HG03135 (cell line): ENCODE measurements around the gene NOS1AP.
A peak's percentile ranks its signal among the peaks of the same experiment; 100 is the strongest.
"Not testable (repeated sequence)": the region's sequence is repeated elsewhere in the genome, so short reads cannot be mapped to it uniquely, and the experiment has no call there.

ENCODE experiments used
- ATAC-seq: cut with Tn5 transposase; IDR thresholded peaks from one replicate; pipeline ENCODE4 v1.9.1; 2021; ENCODE audit warnings: mild to moderate bottlenecking, moderate library complexity; ENCODE audit not compliant: unreplicated experiment

NOS1AP gene

GRCh38 chr1:162056043-162056442 lies 13.4 kb upstream of the NOS1AP start:
- ATAC-seq = no peak

- no peak for ATAC-seq
These were observed 12.9 kb upstream of the NOS1AP start for GRCh38 chr1:162056579-162056978.

DNA sequence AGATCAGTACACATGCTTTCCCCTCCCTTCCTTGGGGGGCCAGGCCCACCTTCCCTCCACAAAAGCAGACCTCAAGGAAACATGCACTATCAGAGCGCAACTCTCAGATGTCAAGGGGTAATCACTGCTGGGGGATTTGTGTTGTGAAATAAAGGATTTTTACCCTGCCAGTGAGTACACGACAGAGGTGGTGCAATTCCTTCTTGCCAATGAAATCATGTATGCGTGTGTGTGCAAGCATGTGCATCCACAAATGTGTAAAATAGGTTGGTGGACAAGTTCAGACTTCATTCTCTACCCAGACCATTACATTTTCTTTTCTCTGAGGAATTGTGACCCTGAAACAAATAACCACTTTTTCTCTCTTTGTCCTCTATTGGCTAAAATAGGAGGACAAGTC lies 9.8 kb upstream of the NOS1AP start:
- ATAC-seq = no peak

GRCh38 chr1:162060314-162060713 lies 9.2 kb upstream of the NOS1AP start:
- ATAC-seq = no peak

DNA sequence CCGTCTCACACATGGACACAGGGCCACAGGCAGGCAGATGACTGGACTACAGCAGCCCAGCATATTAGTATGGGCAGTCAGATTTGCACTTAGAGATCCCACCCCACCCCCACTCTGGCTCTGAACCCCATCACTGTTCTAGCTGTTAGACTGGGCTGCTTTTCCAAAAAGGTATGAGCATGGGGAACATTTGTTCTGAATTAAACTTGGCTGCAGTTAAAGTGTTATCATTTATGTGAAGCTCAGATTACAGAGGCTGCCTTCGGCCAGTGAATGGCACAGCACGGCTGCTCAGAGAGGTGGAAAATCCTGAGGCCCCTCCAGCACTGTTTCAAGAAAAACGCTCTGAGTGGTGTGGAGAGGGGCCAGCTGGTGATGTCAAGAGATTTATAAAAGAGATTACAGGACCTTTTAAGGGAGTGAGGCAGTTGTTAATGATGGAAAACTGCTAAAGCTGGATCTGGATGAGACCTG lies 6.9 kb upstream of the NOS1AP start:
- ATAC-seq = no peak

DNA sequence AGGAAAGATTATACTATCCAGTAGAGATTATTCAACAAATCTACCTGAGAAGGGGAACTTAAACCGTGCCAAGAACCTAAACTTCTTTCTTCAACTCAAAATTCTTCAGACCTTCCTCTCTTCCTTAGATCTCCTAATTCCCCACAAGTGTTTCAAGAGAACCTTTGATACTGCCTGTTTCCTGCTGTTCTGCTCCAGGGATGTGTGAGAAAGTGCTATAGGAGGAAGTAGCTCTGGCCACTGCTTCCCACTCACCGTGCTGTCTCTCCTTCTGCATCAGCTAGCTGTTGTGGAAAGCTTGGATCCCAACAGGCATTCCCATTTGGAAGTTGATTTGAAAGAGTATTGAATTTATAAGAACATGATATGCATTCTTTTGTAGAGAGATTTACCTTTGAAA lies 4.5 kb upstream of the NOS1AP start:
- ATAC-seq = no peak

DNA sequence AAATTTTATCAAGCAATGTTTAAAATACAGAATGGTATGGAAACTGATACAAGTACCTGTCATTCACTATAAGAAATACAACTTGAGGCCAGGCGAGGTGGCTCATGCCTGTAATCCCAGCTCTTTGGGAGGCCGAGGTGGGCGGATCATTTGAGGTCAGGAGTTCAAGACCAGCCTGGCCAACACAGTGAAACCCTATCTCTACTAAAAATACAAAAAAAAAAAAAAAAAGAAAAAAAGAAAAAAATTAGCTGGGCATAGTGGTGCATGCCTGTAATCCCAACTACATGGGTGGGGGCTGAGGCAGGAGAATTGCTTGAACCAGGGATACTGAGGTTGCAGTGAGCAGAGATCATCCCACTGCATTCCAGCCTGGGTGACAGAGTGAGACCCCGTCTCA lies 2.7 kb upstream of the NOS1AP start:
- ATAC-seq = not testable (repeated sequence)

GRCh38 chr1:162067466-162067865 lies 2.0 kb upstream of the NOS1AP start:
- no peak for ATAC-seq

GRCh38 chr1:162068301-162068700 lies 1.2 kb upstream of the NOS1AP start:
- no peak for ATAC-seq

DNA sequence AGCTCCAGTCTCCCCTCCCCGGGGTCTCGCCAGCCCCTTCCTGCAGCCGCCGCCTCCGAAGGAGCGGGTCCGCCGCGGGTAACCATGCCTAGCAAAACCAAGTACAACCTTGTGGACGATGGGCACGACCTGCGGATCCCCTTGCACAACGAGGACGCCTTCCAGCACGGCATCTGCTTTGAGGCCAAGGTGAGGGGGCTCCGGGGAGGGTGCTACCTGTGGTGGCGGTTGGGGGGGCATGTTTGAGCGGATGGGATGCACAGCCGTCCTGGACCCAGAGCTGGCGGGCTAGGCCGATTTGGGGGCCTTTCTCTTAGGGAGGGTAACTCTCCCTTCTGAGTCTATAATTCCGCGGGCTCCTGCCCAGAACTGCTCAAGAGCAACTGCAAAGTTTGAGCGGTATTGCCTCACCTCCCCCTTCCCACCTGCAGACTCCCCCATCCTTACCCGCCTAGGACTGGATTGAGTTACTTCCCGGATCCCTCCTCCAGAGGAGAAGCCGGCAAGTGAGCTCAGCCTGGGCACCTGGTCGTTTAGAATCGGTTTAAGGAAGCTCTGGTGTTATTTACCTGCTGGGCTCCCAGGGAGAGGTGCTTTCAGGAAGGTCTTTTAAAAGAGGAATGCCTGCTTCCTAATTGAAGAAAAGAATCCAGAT lies 730 bp downstream of the NOS1AP start:
- ATAC-seq = peak; percentile 7

DNA sequence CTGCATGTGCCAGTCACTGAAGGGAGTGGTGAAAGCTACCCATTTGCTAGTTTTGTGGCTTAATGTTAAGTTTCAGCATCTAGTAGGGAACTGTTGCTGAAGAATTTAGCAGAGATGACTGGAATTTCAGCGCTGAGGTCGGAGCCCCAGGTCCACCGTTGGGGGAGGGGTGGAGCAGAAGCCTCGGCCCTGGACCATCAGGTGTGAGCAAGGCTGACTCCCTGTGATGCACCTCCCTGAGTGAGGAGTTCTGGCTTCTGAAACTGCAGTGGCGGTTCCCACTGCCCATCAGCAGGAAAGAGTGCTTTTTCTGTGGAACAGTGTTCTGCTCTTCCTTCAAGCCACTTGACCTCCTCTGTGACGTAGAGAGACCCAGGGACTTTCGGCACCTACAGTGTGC lies 1.3 kb downstream of the NOS1AP start:
- ATAC-seq = no peak

GRCh38 chr1:162072740-162073139 lies 3.2 kb downstream of the NOS1AP start:
- no peak for ATAC-seq

GRCh38 chr1:162074276-162075005 lies 5.0 kb downstream of the NOS1AP start:
- no peak for ATAC-seq

DNA sequence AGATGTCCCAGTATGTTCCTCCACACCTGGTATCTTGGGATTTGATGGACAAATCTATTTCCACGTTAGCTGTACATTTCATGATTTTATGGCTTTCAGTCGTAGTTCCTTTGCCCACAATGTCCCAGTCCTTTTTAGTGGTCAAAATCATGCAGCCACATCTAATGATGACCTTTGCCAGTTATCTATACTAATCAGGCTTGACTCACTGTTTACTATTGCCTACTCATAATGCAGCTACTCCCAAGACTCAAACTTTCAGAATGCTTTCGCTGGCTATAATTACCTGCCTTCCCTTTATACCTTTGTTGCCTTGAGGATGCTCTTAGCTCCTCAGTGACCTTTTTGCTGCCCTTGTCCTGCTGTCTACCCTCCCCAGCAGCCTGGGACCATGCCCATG lies 6.4 kb downstream of the NOS1AP start:
- no peak for ATAC-seq

- ATAC-seq = no peak
These were observed 8.3 kb downstream of the NOS1AP start for GRCh38 chr1:162077648-162078299.

DNA sequence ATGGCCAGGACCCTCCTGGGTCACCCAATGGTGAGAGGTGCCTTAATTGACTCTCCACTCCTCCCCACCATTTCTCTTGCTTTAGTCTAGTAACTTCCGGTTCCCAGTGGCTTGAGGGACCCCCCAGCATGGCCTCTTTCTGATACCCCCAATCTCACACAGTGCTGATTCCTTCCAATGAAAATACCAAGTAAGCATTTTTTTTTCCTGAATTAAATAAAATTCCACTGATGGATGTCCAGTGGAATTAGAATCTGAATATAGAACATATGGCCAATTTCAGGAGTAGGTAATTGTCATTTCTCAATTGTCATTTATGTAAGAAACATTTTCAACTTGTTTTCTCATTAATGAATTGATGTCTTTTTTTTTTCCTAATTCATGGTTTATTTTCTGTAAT lies 9.5 kb downstream of the NOS1AP start:
- ATAC-seq = no peak

DNA sequence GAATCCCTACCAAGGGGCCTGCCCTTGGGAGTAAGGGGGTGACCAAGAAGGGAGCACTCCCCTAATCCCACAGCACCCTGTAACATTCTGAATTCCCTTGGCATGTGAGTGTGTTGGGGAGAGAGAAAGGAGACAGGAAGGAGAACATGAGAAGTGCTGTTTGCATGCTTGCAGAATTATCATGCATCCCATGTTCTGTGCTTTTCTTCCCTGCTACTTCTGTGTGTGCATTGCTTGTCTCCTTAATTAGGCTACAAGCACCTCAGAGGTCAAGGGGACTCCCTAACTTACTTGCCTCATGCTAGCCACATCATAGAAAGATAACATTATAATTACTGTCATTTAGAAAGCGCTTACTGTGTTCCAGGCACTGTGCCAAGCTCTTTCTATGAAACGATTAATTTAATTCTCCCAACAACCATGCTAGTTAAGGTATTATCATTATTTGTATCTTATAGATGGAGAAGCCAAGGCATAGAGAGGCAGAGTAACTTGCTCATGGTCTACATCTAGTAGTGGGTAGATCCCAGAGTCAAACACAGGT lies 11.1 kb downstream of the NOS1AP start:
- no peak for ATAC-seq

DNA sequence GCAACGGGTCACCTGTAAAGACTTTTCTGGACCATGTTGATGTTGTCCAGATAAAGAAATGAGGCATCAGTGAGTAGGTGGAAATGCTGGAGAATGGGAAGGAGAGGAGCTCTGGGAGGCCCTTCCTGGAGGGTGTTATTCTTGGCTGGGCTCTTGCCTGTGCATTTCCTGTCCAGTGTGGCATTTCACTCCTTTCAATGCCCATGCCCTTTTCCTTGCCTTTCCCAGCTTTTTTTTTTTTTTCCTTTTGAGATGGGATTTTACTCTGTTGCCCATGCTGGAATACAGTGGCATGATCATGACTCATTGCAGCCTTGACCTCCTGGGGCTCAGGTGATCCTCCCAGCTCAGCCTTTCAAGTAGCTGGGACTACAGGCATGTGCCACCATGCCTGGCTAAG lies 11.8 kb downstream of the NOS1AP start:
- no peak for ATAC-seq

GRCh38 chr1:162082080-162082479 lies 12.6 kb downstream of the NOS1AP start:
- ATAC-seq = not testable (repeated sequence)

- ATAC-seq = no peak
These were observed 13.8 kb downstream of the NOS1AP start for GRCh38 chr1:162083273-162083672.

- ATAC-seq = no peak
These were observed 16.5 kb downstream of the NOS1AP start for GRCh38 chr1:162085991-162086390.

GRCh38 chr1:162087111-162087510 lies 17.6 kb downstream of the NOS1AP start:
- ATAC-seq = no peak
